ENCODE data around the gene KIAA0753.

Gene KIAA0753

GRCh38 chr17:6587310-6587709 lies 53.2 kb downstream of the KIAA0753 start:
- TF ChIP-seq, protein P1, sequence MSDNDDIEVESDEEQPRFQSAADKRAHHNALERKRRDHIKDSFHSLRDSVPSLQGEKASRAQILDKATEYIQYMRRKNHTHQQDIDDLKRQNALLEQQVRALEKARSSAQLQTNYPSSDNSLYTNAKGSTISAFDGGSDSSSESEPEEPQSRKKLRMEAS (IDR thresholded peaks at IDR 0.05; ENCODE audit: low read depth, low read length), result no peak
- TF ChIP-seq CTCF (IDR thresholded peaks at IDR 0.05; ENCODE audit: low read depth, low read length), result no peak
- TF ChIP-seq MYC (IDR thresholded peaks at IDR 0.05; ENCODE audit: low read depth, low read length), result no peak
- no peak for TF ChIP-seq POLR2A (IDR thresholded peaks at IDR 0.05; ENCODE audit: extremely low read depth, insufficient read length)
- DNase-seq (ENCODE audit: low read depth), result no peak
- H3K4me3 ChIP-seq (ENCODE audit: low read depth, low read length), result no peak overlapping the region

DNA sequence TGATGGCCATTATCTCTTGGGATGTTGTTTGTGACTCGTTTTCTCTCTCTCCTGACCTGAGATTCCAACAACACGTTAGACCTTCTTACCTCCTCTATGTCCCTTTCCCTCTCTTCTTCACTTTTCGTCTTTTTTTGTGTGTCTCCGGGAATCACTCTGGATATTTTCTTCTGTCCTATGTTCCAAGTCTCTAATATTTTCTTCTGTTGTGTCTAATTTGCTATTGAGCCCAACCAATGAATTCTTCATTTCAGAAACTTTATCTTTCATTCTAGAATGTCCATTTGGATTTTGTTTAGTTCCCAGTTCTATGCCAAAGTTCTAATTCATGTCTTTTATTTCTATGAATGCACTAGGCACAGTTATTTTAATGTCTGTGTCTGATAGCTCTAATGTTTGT lies 57.1 kb downstream of the KIAA0753 start:
- no peak for DNase-seq (ENCODE audit: low read depth)
- no peak overlapping the region for H3K4me3 ChIP-seq (ENCODE audit: low read depth, low read length)
- no peak for TF ChIP-seq CTCF (IDR thresholded peaks at IDR 0.05; ENCODE audit: low read depth, low read length)
- TF ChIP-seq, protein P1 (IDR thresholded peaks at IDR 0.05; ENCODE audit: low read depth, low read length), result no peak
- no peak for TF ChIP-seq POLR2A (IDR thresholded peaks at IDR 0.05; ENCODE audit: extremely low read depth, insufficient read length)
- TF ChIP-seq MYC (IDR thresholded peaks at IDR 0.05; ENCODE audit: low read depth, low read length), result no peak

DNA sequence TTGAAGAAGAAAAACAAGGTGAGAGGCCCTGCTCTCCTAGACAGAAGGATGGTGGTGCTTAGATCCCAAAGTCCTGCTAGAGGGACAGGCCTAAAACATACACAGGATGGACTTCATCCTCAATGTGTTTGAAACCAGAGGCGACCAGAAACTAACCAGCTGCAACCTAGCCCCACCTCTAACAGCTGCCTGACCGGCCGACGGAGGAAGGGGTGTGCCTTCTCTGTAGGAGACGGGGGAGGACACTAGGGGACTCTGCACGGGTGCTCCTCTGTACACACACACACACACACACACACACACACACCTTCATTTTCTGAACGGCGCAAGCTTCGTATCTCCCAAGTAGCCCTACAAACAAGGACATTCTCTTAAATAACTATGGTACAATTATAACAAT lies 59.9 kb downstream of the KIAA0753 start:
- no peak for DNase-seq (ENCODE audit: low read depth)
- no peak overlapping the region for H3K4me3 ChIP-seq (ENCODE audit: low read depth, low read length)
- TF ChIP-seq, protein P1 (IDR thresholded peaks at IDR 0.05; ENCODE audit: low read depth, low read length), result no peak
- no peak for TF ChIP-seq MYC (IDR thresholded peaks at IDR 0.05; ENCODE audit: low read depth, low read length)
- no peak for TF ChIP-seq POLR2A (IDR thresholded peaks at IDR 0.05; ENCODE audit: extremely low read depth, insufficient read length)
- no peak for TF ChIP-seq CTCF (IDR thresholded peaks at IDR 0.05; ENCODE audit: low read depth, low read length)

DNA sequence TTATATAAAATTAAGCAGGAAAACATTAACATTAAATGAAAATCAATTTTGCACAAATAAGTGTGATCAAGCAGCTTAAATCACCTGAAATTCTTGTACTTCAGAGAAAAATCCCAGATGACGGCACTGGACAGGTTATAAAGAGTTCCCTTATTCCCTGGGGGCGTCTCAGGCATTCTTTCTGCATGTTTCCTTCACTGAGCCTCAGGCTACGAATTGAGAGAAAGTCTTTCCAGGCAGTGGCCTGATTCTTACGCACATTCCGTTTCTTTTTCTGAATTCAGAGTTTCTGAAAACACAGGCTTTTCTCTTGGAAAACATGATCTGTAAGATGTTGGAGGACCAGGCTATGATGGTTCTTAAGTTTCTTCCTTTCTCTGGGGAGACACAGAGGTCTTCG lies 62.0 kb downstream of the KIAA0753 start:
- TF ChIP-seq, protein P1 (IDR thresholded peaks at IDR 0.05; ENCODE audit: low read depth, low read length), result no peak
- TF ChIP-seq POLR2A (IDR thresholded peaks at IDR 0.05; ENCODE audit: extremely low read depth, insufficient read length) (no peak), MYC (IDR thresholded peaks at IDR 0.05; ENCODE audit: low read depth, low read length) (no peak), CTCF (IDR thresholded peaks at IDR 0.05; ENCODE audit: low read depth, low read length) (no peak)
- DNase-seq (ENCODE audit: low read depth), result no peak
- H3K4me3 ChIP-seq (ENCODE audit: low read depth, low read length), result no peak overlapping the region

DNA sequence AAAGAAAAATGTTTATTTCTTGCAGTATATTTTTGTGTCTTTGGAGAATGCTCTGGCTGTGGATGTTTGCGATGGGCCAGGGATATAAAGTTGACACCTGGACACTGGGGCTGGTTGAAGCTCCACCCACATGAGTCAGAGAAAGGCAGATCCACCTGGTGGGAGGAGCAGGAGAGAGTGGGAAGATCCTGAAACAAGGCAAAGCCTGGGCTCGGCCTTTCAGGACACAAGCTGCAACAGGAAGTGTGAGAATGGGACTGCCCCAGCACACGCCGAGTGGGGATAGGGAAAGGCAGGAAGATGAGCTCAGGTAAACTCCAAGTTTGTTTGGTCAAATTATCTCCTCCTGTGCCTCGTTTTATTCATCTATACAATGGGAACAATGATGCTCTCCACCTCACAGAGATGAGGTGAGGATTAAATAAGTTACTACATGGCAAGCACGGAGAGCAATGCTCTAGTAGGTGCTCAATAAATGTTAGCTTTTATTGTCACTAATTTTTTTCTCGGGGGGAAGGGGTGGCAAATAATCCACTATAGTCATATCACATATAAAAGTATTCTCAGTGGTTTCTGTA lies 62.7 kb downstream of the KIAA0753 start:
- no peak overlapping the region for H3K4me3 ChIP-seq (ENCODE audit: low read depth, low read length)
- no peak for TF ChIP-seq POLR2A (IDR thresholded peaks at IDR 0.05; ENCODE audit: extremely low read depth, insufficient read length)
- TF ChIP-seq, protein P1 (IDR thresholded peaks at IDR 0.05; ENCODE audit: low read depth, low read length), result no peak
- no peak for TF ChIP-seq CTCF (IDR thresholded peaks at IDR 0.05; ENCODE audit: low read depth, low read length)
- TF ChIP-seq MYC (IDR thresholded peaks at IDR 0.05; ENCODE audit: low read depth, low read length), result no peak
- no peak for DNase-seq (ENCODE audit: low read depth)

Data from NB4 (cell line).